Measurements from ENCODE around the gene PSMD6. TPM values are rescaled to one million over a fixed set of nuclear protein-coding genes. Genes with fewer than 3 reads are reported as not detected.

PSMD6 gene
- total RNA-seq, 1 donor from 2014 or later: 87.0 TPM

GRCh38 chr3:63998852-63999754, 24.2 kb downstream of the PSMD6 start:
- Mint-ChIP-seq H3K4me1 (ENCODE audit: unreplicated experiment) (peaks cover 17% of the 10 kb centered on the region), H3K27ac (ENCODE audit: unreplicated experiment) (no peak overlapping the region)

GRCh38 chr3:63995086-63995485, 28.2 kb downstream of the PSMD6 start:
- peak overlapping the region; percentile 20 for H3K27ac Mint-ChIP-seq (ENCODE audit: unreplicated experiment)
- H3K9me3 Mint-ChIP-seq (ENCODE audit: unreplicated experiment): no peaks in the 10 kb centered on the region
- no peak for DNase-seq (ENCODE audit: low spot score)
- peaks cover 47% of the 10 kb centered on the region for H3K36me3 Mint-ChIP-seq (ENCODE audit: low read depth, unreplicated experiment)
- H3K4me3 Mint-ChIP-seq (ENCODE audit: unreplicated experiment): no peak overlapping the region
- H3K4me1 Mint-ChIP-seq (ENCODE audit: unreplicated experiment): peaks cover 33% of the 10 kb centered on the region
- no peak for TF ChIP-seq CTCF (IDR thresholded peaks at IDR 0.05; ENCODE audit: unreplicated experiment)
- H3K27me3 Mint-ChIP-seq (ENCODE audit: unreplicated experiment): peaks cover 5% of the 10 kb centered on the region

More at GRCh38 chr3:63998852-63999754, 24.2 kb downstream of the PSMD6 start:
- TF ChIP-seq CTCF (IDR thresholded peaks at IDR 0.05; ENCODE audit: unreplicated experiment): no peak
- H3K36me3 Mint-ChIP-seq (ENCODE audit: low read depth, unreplicated experiment): peaks cover 25% of the 10 kb centered on the region
- H3K27me3 Mint-ChIP-seq (ENCODE audit: unreplicated experiment): peaks cover 5% of the 10 kb centered on the region
- H3K9me3 Mint-ChIP-seq (ENCODE audit: unreplicated experiment): no peaks in the 10 kb centered on the region
- H3K4me3 Mint-ChIP-seq (ENCODE audit: unreplicated experiment): no peak overlapping the region
- DNase-seq (ENCODE audit: low spot score): no peak

- Mint-ChIP-seq H3K4me3 (ENCODE audit: unreplicated experiment) (no peak overlapping the region), H3K27ac (ENCODE audit: unreplicated experiment) (no peak overlapping the region), H3K9me3 (ENCODE audit: unreplicated experiment) (no peaks in the 10 kb centered on the region), H3K4me1 (ENCODE audit: unreplicated experiment) (peaks cover 35% of the 10 kb centered on the region), H3K36me3 (ENCODE audit: low read depth, unreplicated experiment) (peaks cover 49% of the 10 kb centered on the region), H3K27me3 (ENCODE audit: unreplicated experiment) (peaks cover 5% of the 10 kb centered on the region)
- TF ChIP-seq CTCF (IDR thresholded peaks at IDR 0.05; ENCODE audit: unreplicated experiment): peak; percentile 90
- peak; percentile 60 for DNase-seq (ENCODE audit: low spot score)
Observed at GRCh38 chr3:63993653-63994079, 29.6 kb downstream of the PSMD6 start.

GRCh38 chr3:63992516-63993209, 30.6 kb downstream of the PSMD6 start:
- Mint-ChIP-seq H3K4me3 (ENCODE audit: unreplicated experiment) (no peak overlapping the region), H3K4me1 (ENCODE audit: unreplicated experiment) (peaks cover 35% of the 10 kb centered on the region), H3K27ac (ENCODE audit: unreplicated experiment) (no peak overlapping the region), H3K36me3 (ENCODE audit: low read depth, unreplicated experiment) (peaks cover 56% of the 10 kb centered on the region), H3K9me3 (ENCODE audit: unreplicated experiment) (no peaks in the 10 kb centered on the region), H3K27me3 (ENCODE audit: unreplicated experiment) (peaks cover 5% of the 10 kb centered on the region)
- no peak for DNase-seq (ENCODE audit: low spot score)
- TF ChIP-seq CTCF (IDR thresholded peaks at IDR 0.05; ENCODE audit: unreplicated experiment): no peak

All from endothelial cell (in vitro differentiated cells).